HFFc6 (cell line): ENCODE measurements around the gene ULBP1. TPM values are rescaled to one million over a fixed set of nuclear protein-coding genes. Genes with fewer than 3 reads are reported as not detected.
"Not testable (repeated sequence)": the region's sequence is repeated elsewhere in the genome, so short reads cannot be mapped to it uniquely, and the experiment has no call there.

Experiments
- DNase-seq: peaks from one replicate; pipeline ENCODE4 v3.0.0-alpha.2; 2018
- H3K27ac Mint-ChIP-seq: 2 replicates; pipeline ENCODE4 v1.8.0; 2020; ENCODE audit warnings: mild to moderate bottlenecking, mixed read lengths
- H3K27me3 Mint-ChIP-seq: 2 replicates; pipeline ENCODE4 v1.8.0; 2021; ENCODE audit warnings: mild to moderate bottlenecking, moderate library complexity, mixed read lengths; ENCODE audit not compliant: insufficient read depth
- H3K36me3 Mint-ChIP-seq: 2 replicates; pipeline ENCODE4 v1.8.0; 2021; ENCODE audit warnings: low read depth, mixed read lengths
- H3K4me1 Mint-ChIP-seq: 2 replicates; pipeline ENCODE4 v1.8.0; 2020; ENCODE audit warnings: low read depth, mixed read lengths
- H3K4me3 Mint-ChIP-seq: 2 replicates; pipeline ENCODE4 v1.8.0; 2020; ENCODE audit warnings: mild to moderate bottlenecking, moderate library complexity, mixed read lengths
- H3K9me3 Mint-ChIP-seq: 2 replicates; pipeline ENCODE4 v1.8.0; 2020; ENCODE audit warnings: mild to moderate bottlenecking, mixed read lengths
- total RNA-seq, 6 experiments: library from RNA; stranded (reverse); fragmentation: NEBNext Ultra II Directional; extraction: Animal tissue kit (Norgen Biotek cat#: 25700); gene quantifications; 2 replicates in 1 of 6; 3 replicates in 5 of 6; pipeline ENCODE4 v1.2.3, GENCODE V29; 2021
- TF ChIP-seq, protein P1 (sequence below): fragments of 200-600 bp; sonication (generic); IDR thresholded peaks from 2 replicates; pipeline ENCODE4 v1.5.0; 2021; ENCODE audit warnings: antibody characterized with exemption, mild to moderate bottlenecking

ULBP1 gene
- total RNA-seq, 6 experiments from 2014 or later, result 8.6 to 12.7 (median 9.8) TPM

DNA sequence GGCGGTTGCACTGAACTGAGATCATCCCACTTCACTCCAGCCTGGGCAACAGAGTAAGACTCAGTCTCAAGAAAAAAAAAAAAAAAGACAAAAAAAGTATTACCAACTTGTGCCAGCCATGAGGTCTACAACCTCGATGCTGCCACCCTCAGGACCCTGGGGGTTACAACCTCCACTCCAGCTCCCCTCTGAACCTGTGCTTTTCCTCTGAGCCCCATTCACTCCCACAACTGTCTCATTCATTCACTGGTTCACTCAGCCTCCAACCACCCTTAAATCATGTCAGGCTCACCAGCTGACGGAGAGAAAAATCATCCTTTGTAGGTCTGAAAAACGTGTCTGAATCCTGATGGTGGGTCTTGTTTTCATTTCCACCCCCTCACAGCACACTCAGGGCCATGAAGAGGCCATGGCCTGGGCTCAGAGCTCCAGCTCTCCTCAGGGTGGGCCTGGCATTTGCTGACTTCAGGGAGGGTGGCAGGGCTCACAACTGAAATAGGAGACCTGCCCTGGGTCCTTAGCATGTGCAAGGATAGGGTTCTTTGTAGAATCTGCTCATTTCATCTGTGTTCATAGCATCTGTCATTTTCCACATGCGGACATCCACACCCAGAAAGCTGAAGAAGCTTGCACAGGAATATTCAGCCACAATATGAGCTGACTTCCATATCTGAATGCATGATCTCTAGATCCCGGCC is 1.9 kb upstream of the ULBP1 start:
- Mint-ChIP-seq H3K9me3 (no peaks in the 10 kb centered on the region), H3K36me3 (peaks cover 8% of the 10 kb centered on the region), H3K27ac (no peak overlapping the region), H3K4me1 (peaks cover 39% of the 10 kb centered on the region), H3K27me3 (peaks cover 19% of the 10 kb centered on the region), H3K4me3 (no peak overlapping the region)
- no peak for DNase-seq
- TF ChIP-seq, protein P1, sequence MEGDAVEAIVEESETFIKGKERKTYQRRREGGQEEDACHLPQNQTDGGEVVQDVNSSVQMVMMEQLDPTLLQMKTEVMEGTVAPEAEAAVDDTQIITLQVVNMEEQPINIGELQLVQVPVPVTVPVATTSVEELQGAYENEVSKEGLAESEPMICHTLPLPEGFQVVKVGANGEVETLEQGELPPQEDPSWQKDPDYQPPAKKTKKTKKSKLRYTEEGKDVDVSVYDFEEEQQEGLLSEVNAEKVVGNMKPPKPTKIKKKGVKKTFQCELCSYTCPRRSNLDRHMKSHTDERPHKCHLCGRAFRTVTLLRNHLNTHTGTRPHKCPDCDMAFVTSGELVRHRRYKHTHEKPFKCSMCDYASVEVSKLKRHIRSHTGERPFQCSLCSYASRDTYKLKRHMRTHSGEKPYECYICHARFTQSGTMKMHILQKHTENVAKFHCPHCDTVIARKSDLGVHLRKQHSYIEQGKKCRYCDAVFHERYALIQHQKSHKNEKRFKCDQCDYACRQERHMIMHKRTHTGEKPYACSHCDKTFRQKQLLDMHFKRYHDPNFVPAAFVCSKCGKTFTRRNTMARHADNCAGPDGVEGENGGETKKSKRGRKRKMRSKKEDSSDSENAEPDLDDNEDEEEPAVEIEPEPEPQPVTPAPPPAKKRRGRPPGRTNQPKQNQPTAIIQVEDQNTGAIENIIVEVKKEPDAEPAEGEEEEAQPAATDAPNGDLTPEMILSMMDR, result peak; percentile 51

DNA sequence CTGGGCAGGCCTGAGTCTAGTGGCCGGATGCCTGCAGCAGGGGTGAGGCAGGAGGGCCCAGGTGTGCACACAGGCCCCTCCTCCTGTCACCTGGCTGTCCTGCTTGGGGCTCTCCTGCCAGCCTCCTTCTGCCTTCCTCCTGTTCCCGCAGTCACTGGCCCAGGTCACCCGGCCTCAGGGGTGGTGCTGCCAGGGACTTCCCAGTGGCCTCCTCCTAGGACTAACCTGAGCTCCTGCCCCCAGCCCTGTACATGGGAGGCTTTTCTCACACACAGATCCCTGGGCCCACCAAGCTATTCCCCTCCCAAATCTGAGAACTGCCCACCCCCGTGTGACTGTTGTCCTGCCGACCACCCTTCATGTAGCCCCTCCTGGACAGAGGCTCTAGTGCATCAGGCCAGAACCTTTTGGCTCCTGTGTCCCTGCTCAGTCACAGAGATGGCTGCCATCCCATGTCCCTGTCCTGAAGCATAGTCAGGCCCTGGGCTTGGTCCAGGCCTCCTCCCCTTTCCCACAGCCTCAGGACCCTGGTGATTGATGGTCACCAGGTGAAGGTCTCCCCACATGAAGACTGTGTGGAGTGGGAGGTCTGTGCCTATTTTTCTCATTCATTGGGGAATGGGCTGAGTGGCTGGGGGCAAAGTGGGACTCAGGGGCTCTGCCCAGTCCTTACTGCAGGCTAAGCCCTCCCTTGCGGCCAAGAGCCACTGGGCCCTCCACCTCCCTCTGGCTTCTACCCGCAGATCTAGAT is 1.1 kb upstream of the ULBP1 start:
- no peak for DNase-seq
- H3K27ac Mint-ChIP-seq, result peak overlapping the region; percentile 96
- H3K36me3 Mint-ChIP-seq, result peaks cover 8% of the 10 kb centered on the region
- TF ChIP-seq, protein P1, result no peak
- H3K9me3 Mint-ChIP-seq, result no peaks in the 10 kb centered on the region
- H3K4me1 Mint-ChIP-seq, result peaks cover 39% of the 10 kb centered on the region
- peak overlapping the region; percentile 95 for H3K4me3 Mint-ChIP-seq
- H3K27me3 Mint-ChIP-seq, result peaks cover 19% of the 10 kb centered on the region

DNA sequence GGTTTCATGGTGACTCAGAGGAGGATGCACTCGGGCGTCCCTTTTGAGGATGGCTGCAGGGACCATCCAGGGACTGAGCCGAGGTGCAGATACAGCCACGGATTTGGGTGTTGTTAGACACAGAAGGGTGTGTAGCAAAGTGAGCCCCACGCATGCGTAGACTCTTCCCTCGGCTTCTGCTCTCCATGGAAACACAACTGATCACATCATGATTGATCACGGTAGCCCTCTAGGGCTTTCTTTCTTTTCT is 606 bp upstream of the ULBP1 start:
- Mint-ChIP-seq H3K27me3 (peaks cover 19% of the 10 kb centered on the region), H3K27ac (peak overlapping the region; percentile 96), H3K36me3 (peaks cover 8% of the 10 kb centered on the region)

DNA sequence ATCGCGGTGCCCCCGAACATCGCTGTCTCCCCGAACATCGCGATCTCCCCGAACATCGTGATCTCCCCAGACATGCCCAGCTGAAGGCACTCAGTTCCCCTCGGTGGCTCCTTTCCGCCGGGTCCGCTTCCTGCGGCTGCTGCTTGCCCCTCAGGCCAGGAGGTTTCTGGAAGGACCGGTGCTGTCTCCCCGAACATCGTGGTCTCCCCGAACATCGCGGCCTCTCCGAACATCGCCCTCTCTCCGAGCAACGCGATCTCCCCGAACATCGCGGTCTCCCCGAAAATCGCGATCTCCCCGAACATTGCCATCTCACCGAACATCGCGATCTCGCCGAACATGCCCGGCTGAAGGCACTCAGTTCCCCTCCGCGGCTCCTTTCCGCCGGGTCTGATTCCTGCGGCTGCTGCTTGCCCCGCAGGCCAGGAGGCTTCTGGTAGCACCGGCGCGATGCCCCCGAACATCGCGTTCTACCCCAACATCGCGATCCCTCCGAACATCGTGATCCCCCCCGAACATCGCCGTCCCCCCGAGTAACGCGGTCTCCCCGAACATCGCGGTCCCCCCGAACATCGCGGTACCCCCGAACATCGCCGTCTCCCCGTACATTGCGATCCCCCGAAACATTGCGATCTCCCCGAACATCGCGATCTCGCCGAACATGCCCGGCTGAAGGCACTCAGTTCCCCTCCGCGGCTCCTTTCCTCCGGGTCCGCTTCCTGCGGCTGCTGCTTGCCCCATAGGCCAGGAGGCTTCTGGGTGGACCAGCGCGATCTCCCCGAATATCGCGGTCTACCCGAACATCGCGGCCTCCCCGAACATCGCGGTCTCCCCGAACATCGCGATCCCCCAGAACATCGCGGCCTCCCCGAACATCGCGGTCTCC is 808 bp downstream of the ULBP1 start:
- TF ChIP-seq, protein P1, result no peak
- H3K4me3 Mint-ChIP-seq, result peak overlapping the region; percentile 95
- no peaks in the 10 kb centered on the region for H3K9me3 Mint-ChIP-seq
- H3K27ac Mint-ChIP-seq, result peak overlapping the region; percentile 96
- H3K4me1 Mint-ChIP-seq, result peaks cover 34% of the 10 kb centered on the region
- peaks cover 17% of the 10 kb centered on the region for H3K27me3 Mint-ChIP-seq
- peak; percentile 70 for DNase-seq
- peaks cover 8% of the 10 kb centered on the region for H3K36me3 Mint-ChIP-seq

More for the DNA sequence above, 606 bp upstream of the ULBP1 start:
- no peaks in the 10 kb centered on the region for H3K9me3 Mint-ChIP-seq
- TF ChIP-seq, protein P1, result no peak
- peak; percentile 59 for DNase-seq
- H3K4me3 Mint-ChIP-seq, result peak overlapping the region; percentile 95
- peaks cover 39% of the 10 kb centered on the region for H3K4me1 Mint-ChIP-seq

DNA sequence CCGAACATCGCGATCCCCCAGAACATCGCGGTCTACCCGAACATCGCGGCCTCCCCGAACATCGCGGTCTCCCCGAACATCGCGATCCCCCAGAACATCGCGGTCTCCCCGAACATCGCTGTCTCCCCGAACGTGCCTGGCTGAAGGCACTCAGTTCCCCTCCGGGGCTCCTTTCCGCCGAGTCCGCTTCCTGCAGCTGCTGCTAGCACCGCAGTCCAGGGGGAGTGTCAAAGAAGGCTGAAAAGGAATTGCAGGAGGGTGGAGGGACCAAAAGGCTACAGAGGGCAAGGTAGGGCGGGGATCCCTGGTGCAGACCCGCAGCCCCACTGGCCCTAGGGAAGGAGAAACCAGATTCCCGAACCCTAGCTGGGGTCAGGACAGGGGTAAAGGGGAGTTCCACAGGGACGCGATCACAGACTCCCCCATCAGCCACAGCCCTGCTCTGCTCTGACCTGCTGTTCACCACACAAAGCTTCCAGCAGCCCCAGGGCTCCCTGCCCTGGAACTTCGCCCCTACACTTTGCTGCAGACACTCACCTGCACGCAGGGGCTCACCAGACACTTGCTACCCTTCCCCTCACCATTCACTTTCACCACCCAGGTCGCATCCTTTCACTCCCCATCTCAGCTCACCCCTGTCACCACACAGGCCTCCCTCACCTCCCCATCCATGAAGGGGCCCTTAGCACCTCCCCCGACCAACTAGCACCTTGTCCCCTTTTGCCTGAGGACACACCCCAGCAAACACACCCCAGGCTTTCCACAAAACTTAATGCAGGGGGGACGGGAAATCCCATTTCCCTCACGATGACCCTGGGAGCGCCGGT is 1.7 kb downstream of the ULBP1 start:
- H3K27me3 Mint-ChIP-seq, result peaks cover 16% of the 10 kb centered on the region
- H3K36me3 Mint-ChIP-seq, result peaks cover 13% of the 10 kb centered on the region
- H3K4me3 Mint-ChIP-seq, result peak overlapping the region; percentile 95
- H3K4me1 Mint-ChIP-seq, result peaks cover 32% of the 10 kb centered on the region
- TF ChIP-seq, protein P1, result no peak
- no peak overlapping the region; the same call in 1 of the 2 replicates for H3K27ac Mint-ChIP-seq
- no peak for DNase-seq
- no peaks in the 10 kb centered on the region for H3K9me3 Mint-ChIP-seq

DNA sequence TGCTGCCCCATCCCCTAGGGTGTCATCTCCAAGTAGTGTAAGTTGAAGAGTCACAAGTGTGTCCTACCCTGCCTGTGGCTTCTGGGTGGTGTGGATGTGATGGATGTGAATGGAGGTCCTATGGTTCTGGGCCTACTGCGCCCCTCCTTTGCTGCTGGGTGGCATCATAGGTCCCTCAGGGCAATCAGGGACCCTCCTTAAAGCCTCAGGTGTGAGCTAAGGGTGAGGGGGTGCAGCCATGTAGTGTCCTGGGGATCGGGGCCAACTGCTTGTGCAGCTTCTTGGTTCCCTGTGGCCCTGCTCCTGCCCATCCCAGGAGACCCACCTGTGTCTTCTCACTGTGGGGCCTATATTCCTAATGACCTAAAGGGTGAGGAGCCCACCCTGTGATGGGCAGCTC is 2.6 kb downstream of the ULBP1 start:
- not testable (repeated sequence) for H3K9me3 Mint-ChIP-seq, H3K4me3 Mint-ChIP-seq, DNase-seq, H3K27ac Mint-ChIP-seq
- H3K4me1 Mint-ChIP-seq, result peaks cover 32% of the 10 kb centered on the region
- peaks cover 12% of the 10 kb centered on the region for H3K27me3 Mint-ChIP-seq
- peaks cover 14% of the 10 kb centered on the region for H3K36me3 Mint-ChIP-seq
